Measurements from ENCODE around the gene CEACAM6. TPM values are rescaled to one million over a fixed set of nuclear protein-coding genes. Genes with fewer than 3 reads are reported as not detected.

The CEACAM6 gene
- total RNA-seq, 1 donor from 2014 or later, result 29.8 TPM

DNA sequence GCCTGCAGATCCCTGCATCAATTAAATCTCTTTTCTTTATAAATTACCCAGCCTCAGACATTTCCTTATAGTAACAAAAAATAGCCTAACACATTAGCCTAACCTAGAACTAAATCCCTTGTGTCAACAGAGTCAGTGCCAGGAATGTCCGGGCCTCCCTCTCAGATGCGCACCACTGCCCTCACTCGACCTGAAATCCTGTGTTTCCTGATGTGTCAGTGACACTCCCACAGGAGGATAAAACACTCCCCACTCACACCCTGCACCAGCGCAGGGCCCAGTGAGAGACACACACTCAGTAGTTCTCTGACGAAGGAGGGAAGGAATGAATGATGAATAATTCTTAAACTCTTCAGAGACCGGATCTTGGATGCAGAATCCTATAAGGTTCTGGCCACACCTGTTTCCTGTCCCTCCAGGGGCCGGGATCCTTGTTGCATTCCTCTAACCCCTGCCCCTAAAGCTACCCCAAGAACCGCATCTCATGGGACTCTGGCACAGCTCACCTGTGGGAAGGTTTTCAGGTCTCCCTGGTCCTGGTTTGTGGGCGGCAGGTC, 44.2 kb downstream of the CEACAM6 start:
- DNase-seq (ENCODE audit: extremely low spot score, unreplicated experiment), result no peak
- H3K27ac Mint-ChIP-seq, result peak overlapping the region; percentile 66
- H3K36me3 Mint-ChIP-seq, result no peaks in the 10 kb centered on the region
- H3K4me3 Mint-ChIP-seq, result no peak overlapping the region
- H3K9me3 Mint-ChIP-seq, result no peaks in the 10 kb centered on the region
- TF ChIP-seq, protein P1, sequence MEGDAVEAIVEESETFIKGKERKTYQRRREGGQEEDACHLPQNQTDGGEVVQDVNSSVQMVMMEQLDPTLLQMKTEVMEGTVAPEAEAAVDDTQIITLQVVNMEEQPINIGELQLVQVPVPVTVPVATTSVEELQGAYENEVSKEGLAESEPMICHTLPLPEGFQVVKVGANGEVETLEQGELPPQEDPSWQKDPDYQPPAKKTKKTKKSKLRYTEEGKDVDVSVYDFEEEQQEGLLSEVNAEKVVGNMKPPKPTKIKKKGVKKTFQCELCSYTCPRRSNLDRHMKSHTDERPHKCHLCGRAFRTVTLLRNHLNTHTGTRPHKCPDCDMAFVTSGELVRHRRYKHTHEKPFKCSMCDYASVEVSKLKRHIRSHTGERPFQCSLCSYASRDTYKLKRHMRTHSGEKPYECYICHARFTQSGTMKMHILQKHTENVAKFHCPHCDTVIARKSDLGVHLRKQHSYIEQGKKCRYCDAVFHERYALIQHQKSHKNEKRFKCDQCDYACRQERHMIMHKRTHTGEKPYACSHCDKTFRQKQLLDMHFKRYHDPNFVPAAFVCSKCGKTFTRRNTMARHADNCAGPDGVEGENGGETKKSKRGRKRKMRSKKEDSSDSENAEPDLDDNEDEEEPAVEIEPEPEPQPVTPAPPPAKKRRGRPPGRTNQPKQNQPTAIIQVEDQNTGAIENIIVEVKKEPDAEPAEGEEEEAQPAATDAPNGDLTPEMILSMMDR (conservative IDR thresholded peaks at IDR 0.05), result no peak
- H3K4me1 Mint-ChIP-seq (ENCODE audit: unreplicated experiment), result no peaks in the 10 kb centered on the region
- peaks cover 17% of the 10 kb centered on the region for H3K27me3 Mint-ChIP-seq

DNA sequence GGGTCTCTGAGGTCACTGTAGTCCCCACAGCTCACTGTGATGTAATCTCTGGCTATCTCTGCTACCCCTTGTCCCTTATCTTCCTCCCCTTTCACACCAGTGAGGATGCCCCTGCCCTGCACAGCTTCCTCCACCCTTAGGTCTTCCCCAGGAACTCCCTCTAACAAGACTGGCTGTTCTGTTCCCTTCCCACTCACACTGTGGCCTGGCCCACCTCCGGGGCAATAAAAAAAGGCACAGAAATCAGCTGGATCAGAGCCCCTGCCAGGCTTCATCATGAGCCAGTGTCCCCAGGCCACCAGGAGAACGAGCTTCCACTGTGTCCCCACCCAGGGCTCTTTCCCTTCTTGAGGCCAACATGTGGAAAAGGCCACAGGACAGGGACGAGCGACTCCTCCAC, 45.7 kb downstream of the CEACAM6 start:
- Mint-ChIP-seq H3K36me3 (no peaks in the 10 kb centered on the region), H3K9me3 (no peaks in the 10 kb centered on the region), H3K27ac (no peak overlapping the region), H3K4me1 (ENCODE audit: unreplicated experiment) (no peaks in the 10 kb centered on the region), H3K4me3 (no peak overlapping the region), H3K27me3 (peaks cover 12% of the 10 kb centered on the region)
- TF ChIP-seq, protein P1 (conservative IDR thresholded peaks at IDR 0.05), result no peak
- DNase-seq (ENCODE audit: extremely low spot score, unreplicated experiment), result no peak

DNA sequence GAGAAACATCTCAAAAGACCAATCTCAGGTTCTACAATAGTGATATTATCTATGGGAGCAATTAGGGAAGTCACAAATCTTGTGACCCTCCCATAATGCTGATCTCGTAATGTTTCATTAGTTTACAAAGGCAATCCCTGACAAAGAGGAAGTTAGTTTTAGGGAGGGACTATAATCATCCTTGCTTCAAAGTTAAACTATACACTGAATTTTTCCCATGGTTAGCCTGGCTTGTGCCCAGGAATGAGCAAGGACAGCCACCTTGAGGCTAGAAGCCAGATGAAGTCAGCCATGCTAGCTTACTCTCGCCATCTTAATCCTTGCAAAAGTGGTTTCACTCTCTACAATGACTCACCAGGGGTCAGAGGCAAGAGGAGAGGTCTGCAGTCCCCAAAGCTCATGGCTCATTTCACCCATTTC, 46.5 kb downstream of the CEACAM6 start:
- peaks cover 9% of the 10 kb centered on the region for H3K27me3 Mint-ChIP-seq

DNA sequence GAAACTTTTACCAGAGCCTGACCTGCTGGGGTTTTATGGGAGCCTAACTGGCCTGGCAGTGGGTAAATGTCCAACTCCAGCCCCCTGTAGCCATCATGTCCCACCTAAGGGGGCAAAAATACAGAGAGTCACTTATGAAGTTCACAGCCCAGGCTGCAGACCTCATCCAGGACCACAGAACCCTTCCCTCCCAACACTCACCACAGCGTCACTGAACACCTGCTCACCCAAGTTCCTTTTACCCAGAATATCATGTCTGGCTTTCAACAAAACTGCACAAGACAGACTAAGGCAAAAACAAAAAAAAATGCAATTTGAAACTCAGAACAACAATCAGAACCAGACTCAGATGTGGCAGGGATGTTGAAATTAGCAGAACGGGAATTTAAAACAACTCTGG, 47.4 kb downstream of the CEACAM6 start:
- H3K4me1 Mint-ChIP-seq (ENCODE audit: unreplicated experiment), result no peaks in the 10 kb centered on the region
- H3K4me3 Mint-ChIP-seq, result no peak overlapping the region
- peaks cover 9% of the 10 kb centered on the region for H3K27me3 Mint-ChIP-seq
- H3K9me3 Mint-ChIP-seq, result no peaks in the 10 kb centered on the region
- H3K27ac Mint-ChIP-seq, result no peak overlapping the region
- TF ChIP-seq, protein P1 (conservative IDR thresholded peaks at IDR 0.05), result no peak
- DNase-seq (ENCODE audit: extremely low spot score, unreplicated experiment), result no peak
- no peaks in the 10 kb centered on the region for H3K36me3 Mint-ChIP-seq

More for the DNA sequence above, 46.5 kb downstream of the CEACAM6 start:
- Mint-ChIP-seq H3K4me1 (ENCODE audit: unreplicated experiment) (no peaks in the 10 kb centered on the region), H3K27ac (no peak overlapping the region), H3K4me3 (no peak overlapping the region), H3K36me3 (no peaks in the 10 kb centered on the region), H3K9me3 (no peaks in the 10 kb centered on the region)
- TF ChIP-seq, protein P1 (conservative IDR thresholded peaks at IDR 0.05), result no peak
- DNase-seq (ENCODE audit: extremely low spot score, unreplicated experiment), result no peak

DNA sequence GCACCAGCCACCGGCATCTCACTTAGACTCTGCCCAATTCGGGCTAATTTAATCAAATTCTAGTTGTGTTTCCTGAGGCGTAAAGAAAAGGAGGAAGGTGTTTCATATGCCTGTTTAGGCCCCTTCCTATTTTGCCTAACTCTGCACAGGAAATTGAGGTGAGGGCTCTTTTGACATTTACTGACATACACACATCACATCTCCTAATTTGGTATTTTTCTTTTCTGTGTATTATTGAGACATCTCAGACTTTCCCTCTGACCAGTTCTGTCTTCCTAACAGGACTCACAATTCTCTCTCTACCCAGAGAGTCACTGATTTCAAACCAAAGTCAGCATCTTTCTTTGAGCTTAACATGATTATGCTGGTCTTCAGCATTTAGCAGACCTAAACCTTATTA, 49.0 kb downstream of the CEACAM6 start:
- H3K9me3 Mint-ChIP-seq, result no peaks in the 10 kb centered on the region
- TF ChIP-seq, protein P1 (conservative IDR thresholded peaks at IDR 0.05), result no peak
- H3K27ac Mint-ChIP-seq, result no peak overlapping the region
- no peaks in the 10 kb centered on the region for H3K36me3 Mint-ChIP-seq
- peaks cover 7% of the 10 kb centered on the region for H3K27me3 Mint-ChIP-seq
- no peak for DNase-seq (ENCODE audit: extremely low spot score, unreplicated experiment)
- no peak overlapping the region for H3K4me3 Mint-ChIP-seq
- H3K4me1 Mint-ChIP-seq (ENCODE audit: unreplicated experiment), result no peaks in the 10 kb centered on the region

DNA sequence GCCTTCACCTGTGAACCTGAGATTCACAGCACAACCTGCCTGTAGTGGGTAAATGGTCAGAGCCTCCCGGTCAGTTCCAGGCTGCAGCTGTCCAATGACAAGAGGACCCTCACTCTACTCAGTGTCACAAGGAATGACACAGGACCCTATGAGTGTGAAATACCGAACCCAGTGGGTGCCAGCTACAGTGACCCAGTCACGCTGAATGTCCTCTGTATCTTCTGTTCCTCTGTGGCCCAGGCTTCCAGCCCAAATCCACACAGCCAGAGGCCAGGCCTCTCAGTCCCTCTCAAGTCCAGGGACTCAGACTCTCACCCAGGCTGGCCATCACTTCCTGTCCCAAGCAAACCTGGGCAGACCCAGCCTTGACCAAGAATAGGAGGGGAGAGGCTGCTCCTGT, 51.8 kb downstream of the CEACAM6 start:
- H3K27ac Mint-ChIP-seq, result no peak overlapping the region
- no peak overlapping the region for H3K4me3 Mint-ChIP-seq
- H3K4me1 Mint-ChIP-seq (ENCODE audit: unreplicated experiment), result no peaks in the 10 kb centered on the region
- no peaks in the 10 kb centered on the region for H3K36me3 Mint-ChIP-seq
- no peak for DNase-seq (ENCODE audit: extremely low spot score, unreplicated experiment)
- H3K9me3 Mint-ChIP-seq, result no peaks in the 10 kb centered on the region
- TF ChIP-seq, protein P1 (conservative IDR thresholded peaks at IDR 0.05), result no peak
- H3K27me3 Mint-ChIP-seq, result peaks cover 5% of the 10 kb centered on the region

All from type B pancreatic cell (in vitro differentiated cells).